ENCODE results near the gene AHNAK. TPM values are rescaled to one million over a fixed set of nuclear protein-coding genes. Genes with fewer than 3 reads are reported as not detected.
A peak's percentile ranks its signal among the peaks of the same experiment; 100 is the strongest.

The AHNAK gene
- total RNA-seq, 4 donors from 2014 or later, result 227 to 400 (median 288) TPM

DNA sequence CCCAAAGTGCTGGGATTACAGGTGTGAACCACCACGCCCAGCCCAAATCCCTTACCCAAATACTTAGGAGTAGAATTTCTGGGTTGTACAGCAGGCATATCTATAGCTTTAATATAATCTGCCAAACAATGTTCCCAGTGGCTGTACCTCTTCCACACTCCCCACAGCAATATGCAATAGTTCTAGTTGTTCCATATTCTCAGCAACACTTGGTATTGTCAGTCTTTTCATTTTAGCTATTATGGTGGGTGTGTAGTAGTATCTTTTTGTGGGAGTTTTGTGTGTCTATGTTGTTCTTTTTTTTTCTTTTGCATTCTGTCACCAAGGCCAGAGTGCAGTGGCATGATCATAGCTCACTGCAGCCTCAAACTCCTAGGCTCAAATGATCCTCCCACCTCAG, 109.0 kb downstream of the AHNAK start:
- Histone ChIP-seq H3K4me1 (peaks cover 0 to 8% of the 10 kb centered on the region in 2 donors), H3K9me3 (no peaks in the 10 kb centered on the region), H3K27me3 (no peaks in the 10 kb centered on the region), H3K36me3 (no peaks in the 10 kb centered on the region), H3K4me3 (replicated peaks in 1 of 3) (no peak overlapping the region), H3K27ac (no peak overlapping the region)
- WGBS, 2 donors, result 33 to 100% methylated on average over 1 of the region's 1 CpG
- DNase-seq, result no peak
- intact Hi-C loops (cut with DNase I), result no loop called here
- no peak for TF ChIP-seq POLR2A (IDR thresholded peaks at IDR 0.05)
- TF ChIP-seq, protein P1, sequence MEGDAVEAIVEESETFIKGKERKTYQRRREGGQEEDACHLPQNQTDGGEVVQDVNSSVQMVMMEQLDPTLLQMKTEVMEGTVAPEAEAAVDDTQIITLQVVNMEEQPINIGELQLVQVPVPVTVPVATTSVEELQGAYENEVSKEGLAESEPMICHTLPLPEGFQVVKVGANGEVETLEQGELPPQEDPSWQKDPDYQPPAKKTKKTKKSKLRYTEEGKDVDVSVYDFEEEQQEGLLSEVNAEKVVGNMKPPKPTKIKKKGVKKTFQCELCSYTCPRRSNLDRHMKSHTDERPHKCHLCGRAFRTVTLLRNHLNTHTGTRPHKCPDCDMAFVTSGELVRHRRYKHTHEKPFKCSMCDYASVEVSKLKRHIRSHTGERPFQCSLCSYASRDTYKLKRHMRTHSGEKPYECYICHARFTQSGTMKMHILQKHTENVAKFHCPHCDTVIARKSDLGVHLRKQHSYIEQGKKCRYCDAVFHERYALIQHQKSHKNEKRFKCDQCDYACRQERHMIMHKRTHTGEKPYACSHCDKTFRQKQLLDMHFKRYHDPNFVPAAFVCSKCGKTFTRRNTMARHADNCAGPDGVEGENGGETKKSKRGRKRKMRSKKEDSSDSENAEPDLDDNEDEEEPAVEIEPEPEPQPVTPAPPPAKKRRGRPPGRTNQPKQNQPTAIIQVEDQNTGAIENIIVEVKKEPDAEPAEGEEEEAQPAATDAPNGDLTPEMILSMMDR (IDR thresholded peaks at IDR 0.05), result no peak

DNA sequence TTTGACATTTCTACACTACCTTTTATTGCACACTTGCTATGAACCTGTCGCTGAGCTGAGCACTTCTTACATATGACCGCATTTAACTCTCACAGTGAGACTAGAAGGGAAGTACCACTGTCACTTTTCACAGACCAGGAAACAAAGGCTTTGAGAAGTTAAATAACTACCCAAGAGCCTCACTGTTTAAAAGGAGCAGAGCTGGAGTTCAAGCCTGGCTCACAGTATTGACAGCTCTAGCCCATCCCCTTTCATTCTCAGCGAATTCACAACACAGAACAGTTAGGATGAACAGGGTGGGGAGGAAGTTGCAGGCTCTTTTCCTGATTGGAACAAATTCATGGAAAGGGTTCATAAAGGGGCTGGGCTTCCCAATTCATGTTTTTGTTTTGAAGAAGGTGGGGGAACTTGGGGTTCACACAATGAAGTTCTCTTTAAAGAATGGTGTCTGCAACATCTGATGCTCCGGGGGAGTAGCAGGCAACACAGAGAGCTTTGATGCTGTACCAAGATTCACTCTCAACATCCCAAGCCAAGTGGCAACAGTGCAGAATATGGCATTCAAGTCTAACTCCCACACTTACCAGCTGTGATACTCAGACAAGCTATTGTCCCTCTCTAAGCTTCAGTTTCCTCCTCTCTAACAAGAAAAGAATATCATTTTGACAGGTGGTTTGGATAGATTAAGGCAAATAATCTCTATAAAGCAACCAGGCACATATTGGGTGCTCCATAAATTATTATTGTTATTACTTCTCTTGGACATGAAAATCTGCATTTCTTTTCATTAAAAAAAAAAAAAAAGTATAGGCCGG, 110.6 kb downstream of the AHNAK start:
- H3K36me3 ChIP-seq, result no peaks in the 10 kb centered on the region
- H3K4me1 ChIP-seq, result peaks cover 0 to 8% of the 10 kb centered on the region in 2 donors
- no peak for TF ChIP-seq POLR2A (IDR thresholded peaks at IDR 0.05)
- TF ChIP-seq, protein P1 (IDR thresholded peaks at IDR 0.05), result no peak
- WGBS, 2 donors, result 67 to 68% methylated on average over 5 of the region's 5 CpGs
- intact Hi-C loops (cut with DNase I), result no loop called here
- no peaks in the 10 kb centered on the region for H3K9me3 ChIP-seq
- DNase-seq, result no peak
- peak overlapping the region in 2 of 3 donors; percentile 23 to 36 for H3K27ac ChIP-seq
- no peak overlapping the region for H3K4me3 ChIP-seq (replicated peaks in 1 of 3)
- H3K27me3 ChIP-seq, result no peaks in the 10 kb centered on the region

DNA sequence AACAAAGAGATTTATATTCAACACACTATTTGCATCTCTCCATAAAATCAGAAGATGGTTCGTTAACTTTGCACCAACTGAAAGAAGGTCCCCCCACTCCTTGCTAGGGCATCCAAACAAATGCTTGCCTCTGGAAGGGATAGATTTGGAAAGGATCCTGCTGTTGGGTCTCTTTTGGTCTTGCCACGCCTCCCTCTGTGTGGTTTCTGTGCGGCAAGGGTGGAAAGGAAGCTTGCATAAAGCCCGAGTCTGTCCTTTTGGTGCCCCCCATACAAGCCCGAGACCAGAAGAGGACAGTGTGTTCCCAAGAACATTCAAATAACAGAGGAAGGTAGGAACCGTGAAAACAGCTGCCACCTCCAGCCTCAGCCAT, 112.7 kb downstream of the AHNAK start:
- H3K27ac ChIP-seq, result peak overlapping the region in 2 of 3 donors; percentile 12 to 45
- WGBS, 2 donors, result 63 to 71% methylated on average over 6 of the region's 6 CpGs
- DNase-seq, result no peak

DNA sequence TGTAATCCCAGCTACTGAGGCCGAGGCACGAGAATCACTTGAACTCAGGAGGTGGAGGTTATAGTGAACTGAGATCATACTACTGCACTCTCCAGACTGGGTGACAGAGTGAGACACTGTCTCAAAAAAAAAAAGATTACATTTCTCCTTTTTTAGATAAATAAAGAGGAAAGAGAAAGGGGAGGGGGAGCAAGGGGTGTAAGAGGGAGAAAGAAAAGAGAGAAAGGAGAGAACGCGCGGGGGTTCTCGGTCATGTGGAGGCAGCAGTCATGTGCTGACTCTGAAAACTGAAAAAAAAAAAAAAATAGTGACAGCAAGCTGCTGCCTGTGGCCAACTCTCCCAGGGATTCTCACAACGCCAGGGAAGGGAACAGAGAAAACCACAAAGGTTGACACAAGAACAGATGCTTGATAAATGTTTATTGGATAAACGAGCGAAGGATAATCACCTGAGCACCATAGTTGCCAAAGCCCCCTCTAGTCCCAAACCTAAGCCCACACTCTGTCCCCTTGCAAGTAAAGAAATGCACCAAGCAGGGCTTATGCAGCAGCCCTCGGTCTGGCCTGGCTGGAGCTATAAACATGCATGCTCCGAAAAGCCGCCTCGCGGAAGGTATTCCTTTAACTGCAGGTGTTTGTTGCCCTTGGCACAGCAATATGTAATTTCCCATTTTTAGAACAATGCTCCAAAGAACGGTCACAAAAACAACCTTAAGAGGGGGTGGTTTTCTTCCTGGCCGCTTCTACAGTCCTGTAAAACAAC, 113.3 kb downstream of the AHNAK start:
- Histone ChIP-seq H3K4me3 (replicated peaks in 1 of 3) (no peak overlapping the region), H3K27me3 (no peaks in the 10 kb centered on the region), H3K27ac (no peak overlapping the region), H3K36me3 (no peaks in the 10 kb centered on the region), H3K4me1 (peaks cover 0 to 3% of the 10 kb centered on the region in 2 donors), H3K9me3 (no peaks in the 10 kb centered on the region)
- WGBS, 2 donors, result 62 to 69% methylated on average over 16 of the region's 16 CpGs
- no peak for TF ChIP-seq POLR2A (IDR thresholded peaks at IDR 0.05)
- TF ChIP-seq, protein P1 (IDR thresholded peaks at IDR 0.05), result no peak
- no peak for DNase-seq
- intact Hi-C loops (cut with DNase I), result no loop called here

More for the DNA sequence above, 112.7 kb downstream of the AHNAK start:
- Histone ChIP-seq H3K27me3 (no peaks in the 10 kb centered on the region), H3K4me1 (peaks cover 0 to 3% of the 10 kb centered on the region in 2 donors), H3K36me3 (no peaks in the 10 kb centered on the region), H3K9me3 (no peaks in the 10 kb centered on the region), H3K4me3 (replicated peaks in 1 of 3) (no peak overlapping the region)
- TF ChIP-seq, protein P1 (IDR thresholded peaks at IDR 0.05), result no peak
- TF ChIP-seq POLR2A (IDR thresholded peaks at IDR 0.05), result no peak
- intact Hi-C loops (cut with DNase I), result no loop called here

DNA sequence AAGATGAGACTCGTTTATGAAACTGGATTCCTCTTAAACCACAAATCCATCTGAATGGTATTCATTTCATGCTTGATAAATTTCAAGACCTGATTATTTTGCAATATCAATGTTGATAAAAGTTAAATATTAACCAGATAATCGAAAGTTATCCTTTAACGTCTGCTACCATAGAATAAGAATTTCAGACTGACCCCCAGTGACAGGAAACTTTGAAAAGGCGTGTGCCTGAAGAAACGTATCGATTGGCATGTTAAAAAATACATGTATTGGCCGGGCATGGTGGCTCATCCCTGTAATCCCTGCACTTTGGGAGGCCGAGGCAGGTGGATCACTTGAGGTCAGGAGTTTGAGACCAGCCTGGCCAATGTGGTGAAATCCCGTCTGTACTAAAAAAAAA, 113.9 kb downstream of the AHNAK start:
- TF ChIP-seq, protein P1 (IDR thresholded peaks at IDR 0.05), result no peak
- TF ChIP-seq POLR2A (IDR thresholded peaks at IDR 0.05), result no peak
- Histone ChIP-seq H3K4me3 (replicated peaks in 1 of 3) (no peak overlapping the region), H3K9me3 (no peaks in the 10 kb centered on the region), H3K27me3 (no peaks in the 10 kb centered on the region), H3K27ac (no peak overlapping the region), H3K4me1 (peaks cover 0 to 3% of the 10 kb centered on the region in 2 donors), H3K36me3 (no peaks in the 10 kb centered on the region)
- no peak for DNase-seq
- WGBS, 2 donors, result 77 to 84% methylated on average over 9 of the region's 9 CpGs
- intact Hi-C loops (cut with DNase I), result no loop called here

All from thyroid gland (tissue), 4 donors.